HG03442 (cell line): ENCODE measurements around the gene SGSH.

Source experiments
- ATAC-seq: cut with Tn5 transposase; IDR thresholded peaks from one replicate; pipeline ENCODE4 v1.9.1; 2021; ENCODE audit warnings: mild to moderate bottlenecking, moderate library complexity; ENCODE audit not compliant: unreplicated experiment

Gene SGSH

DNA sequence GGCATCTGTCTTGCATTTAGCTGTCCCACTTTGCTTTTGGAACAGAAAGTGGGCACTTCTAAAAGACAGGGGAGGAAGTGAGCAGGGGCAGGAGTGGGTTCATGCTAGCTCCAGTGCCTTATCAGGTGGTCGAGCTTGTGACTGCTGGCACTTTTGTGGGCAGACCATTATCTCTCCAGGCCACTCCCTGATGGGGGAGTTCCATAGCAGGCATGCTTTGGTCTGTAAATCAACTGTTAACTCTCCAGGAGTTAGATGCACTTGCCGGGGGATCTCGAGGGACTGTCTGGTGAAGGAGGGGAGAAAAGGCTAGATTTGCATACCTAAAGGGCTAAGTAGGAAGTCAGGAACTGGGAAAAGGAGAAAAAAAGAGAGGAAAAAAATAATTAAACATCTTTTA, 59.6 kb downstream of the SGSH start:
- ATAC-seq, result no peak
